Adrenal gland (tissue), 12 donors: ENCODE results near the gene CORO7. TPM values are rescaled to one million over a fixed set of nuclear protein-coding genes. Genes with fewer than 3 reads are reported as not detected.

Source experiments
- DNase-seq, 7 donors: peaks; one replicate each; pipeline ENCODE4 v3.0.0-alpha.2; 2019 to 2020
- H3K27ac ChIP-seq, 5 donors: fragments of 200-600 bp; sonication (generic) in 4 of 5; 1 replicate in 3 of 5; 2 replicates in 2 of 5; pipeline versions ENCODE4 v1.5.1 to v1.8.0; 2016 to 2020; ENCODE audit warnings: mild to moderate bottlenecking in 1 of 5
- H3K27me3 ChIP-seq: fragments of 200-600 bp; 2 replicates; pipeline ENCODE4 v1.8.0; 2021
- H3K36me3 ChIP-seq, 2 donors: fragments of 200-600 bp; replicated peaks in 1 of 2; 1 replicate in 1 of 2; 2 replicates in 1 of 2; pipeline versions ENCODE4 v1.5.1 to v1.8.0; 2018 to 2022
- H3K4me1 ChIP-seq, 2 donors: fragments of 200-600 bp; replicated peaks in 1 of 2; 1 replicate in 1 of 2; 2 replicates in 1 of 2; pipeline versions ENCODE4 v1.5.1 to v1.8.0; 2018 to 2021
- H3K4me3 ChIP-seq, 4 donors: fragments of 200-600 bp; sonication (generic) in 3 of 4; one replicate each; pipeline ENCODE4 v1.5.1; 2016 to 2018
- H3K9me3 ChIP-seq, 3 donors: fragments of 200-600 bp; sonication (generic) in 1 of 3; replicated peaks in 1 of 3; 1 replicate in 2 of 3; 2 replicates in 1 of 3; pipeline versions ENCODE4 v1.5.1 to v1.8.0; 2016 to 2021
- CTCF ChIP-seq, 6 experiments: fragments of 450-650 bp in 4 of 6; fragments of 200-600 bp in 2 of 6; sonication (generic) in 1 of 6; IDR thresholded peaks; 1 replicate in 5 of 6; 2 replicates in 1 of 6; pipeline versions ENCODE4 v1.5.1 to v1.8.0; 2016 to 2021; ENCODE audit warnings: antibody characterized with exemption in 6 of 6, mild to moderate bottlenecking in 2 of 6, moderate library complexity in 1 of 6
- POLR2A ChIP-seq, 2 donors: fragments of 450-650 bp; IDR thresholded peaks; one replicate each; pipeline ENCODE4 v1.6.1; 2017; ENCODE audit warnings: antibody characterized with exemption in 2 of 2, mild to moderate bottlenecking in 2 of 2, moderate library complexity in 1 of 2
- WGBS, 4 donors: extraction: QIAGEN DNeasy Blood & Tissue Kit in 2 of 4; methylation state at CpG; one replicate each; pipeline versions ENCODE4 v1.1.5 to v1.1.7; 2013 to 2017; 5-methylcytosine and 5-hydroxymethylcytosine counted together
- intact Hi-C, 2 donors: fragments of 100-400 bp; cut with DNase I; formaldehyde crosslinking; loops; one replicate each; pipeline versions ENCODE4 v1.14.1 to v1.15.0; 2022 to 2023
- polyA plus RNA-seq, 3 donors: library from polyadenylated mRNA; stranded (reverse); fragments of 200-250 nt in 2 of 3; fragments of 350-450 nt in 1 of 3; fragmentation: Illumina TruSeq in 1 of 3; extraction: RNeasy Lipid Tissue Mini Kit (QIAGEN cat#74804) in 1 of 3; gene quantifications; one replicate each; pipeline ENCODE4 v1.2.3, GENCODE V29; 2013 to 2014
- total RNA-seq, 9 donors: library from RNA; depleted of rRNA in 4 of 9; stranded (reverse); fragments of >200 nt in 4 of 9; fragments of 120-200 nt in 1 of 9; fragmentation: NEBNext Ultra II Directional in 1 of 9; extraction: Animal tissue kit (Norgen Biotek cat#: 25700) in 1 of 9; gene quantifications; one replicate each; pipeline versions ENCODE4 v1.1.0 to v1.2.4, GENCODE V29; 2013 to 2023
- donor health status: healthy with polysubstance abuse.
- donor health status: Bipolar disorder and iron deficiency.
- donor health status: DM: yes; HTN: yes; CAD: no.
- donor health status: DM: no; HTN: no; CAD: no.
- donor health status: DM: no; HTN: no; CAD: no.
- donor health status: DM: yes; HTN: yes; CAD: no.

The CORO7 gene
- total and polyA plus RNA-seq, 12 donors, result 4.3 to 61.0 (median 34.7) TPM

GRCh38 chr16:4328782-4329775, 87.3 kb downstream of the CORO7 start:
- peaks cover 36 to 52% of the 10 kb centered on the region in 2 donors for H3K4me1 ChIP-seq
- H3K4me3 ChIP-seq, result peak overlapping the region in 1 of 4 donors; percentile 63
- no peaks in the 10 kb centered on the region for H3K9me3 ChIP-seq
- H3K27ac ChIP-seq, result peak overlapping the region in 4 of 5 donors; percentile 43 to 93 (median 84)
- peaks cover 0 to 10% of the 10 kb centered on the region in 2 donors for H3K36me3 ChIP-seq
- intact Hi-C loops, result loop anchor here in 1 of 2 donors (5.0 kb wide), 1 partner anchor 52 kb away; no protein-coding TSS in a partner anchor
- 32 to 43% (median 36%) methylated on average over 6 to 17 of the region's 17 CpGs for WGBS, 4 donors
- peak in 6 of 7 donors; percentile 57 to 78 (median 70) for DNase-seq
- no peaks in the 10 kb centered on the region for H3K27me3 ChIP-seq
- TF ChIP-seq POLR2A (IDR thresholded peaks at IDR 0.05), result no peak
- TF ChIP-seq CTCF (IDR thresholded peaks at IDR 0.05), result no peak

- Histone ChIP-seq H3K27me3 (no peaks in the 10 kb centered on the region), H3K9me3 (no peaks in the 10 kb centered on the region), H3K4me3 (peak overlapping the region in 2 of 4 donors; percentile 27 to 63), H3K4me1 (peaks cover 45 to 61% of the 10 kb centered on the region in 2 donors), H3K27ac (peak overlapping the region in 4 of 5 donors; percentile 43 to 93 (median 84)), H3K36me3 (peaks cover 0 to 10% of the 10 kb centered on the region in 2 donors)
- intact Hi-C loops, result loop anchor here in 1 of 2 donors (5.0 kb wide), 1 partner anchor 51 kb away; no protein-coding TSS in a partner anchor
- 2 to 3% (median 2%) methylated on average over 12 to 30 of the region's 30 CpGs; no CpG with 5 or more reads in 1 of the 4 donors for WGBS, 4 donors
- TF ChIP-seq POLR2A (IDR thresholded peaks at IDR 0.05) (peak in 1 of 2 donors; percentile 52), CTCF (IDR thresholded peaks at IDR 0.05) (peak; percentile 46 to 76 (median 64))
- peak; percentile 86 to 94 (median 93) for DNase-seq
Observed at GRCh38 chr16:4328046-4328781, 88.2 kb downstream of the CORO7 start.

GRCh38 chr16:4327386-4328045, 88.9 kb downstream of the CORO7 start:
- Histone ChIP-seq H3K4me1 (peaks cover 52 to 68% of the 10 kb centered on the region in 2 donors), H3K36me3 (peaks cover 0 to 4% of the 10 kb centered on the region in 2 donors)
- intact Hi-C loops, result loop anchor here in 1 of 2 donors (5.0 kb wide), 1 partner anchor 50 kb away; no protein-coding TSS in a partner anchor

More at GRCh38 chr16:4327386-4328045, 88.9 kb downstream of the CORO7 start:
- DNase-seq, result no peak
- no peaks in the 10 kb centered on the region for H3K27me3 ChIP-seq
- WGBS, 4 donors, result 3 to 20% (median 12%) methylated on average over 3 to 55 of the region's 57 CpGs
- TF ChIP-seq POLR2A (IDR thresholded peaks at IDR 0.05) (no peak), CTCF (IDR thresholded peaks at IDR 0.05) (no peak)
- H3K4me3 ChIP-seq, result peak overlapping the region in 2 of 4 donors; percentile 27 to 63
- H3K9me3 ChIP-seq, result no peaks in the 10 kb centered on the region
- H3K27ac ChIP-seq, result peak overlapping the region in 4 of 5 donors; percentile 43 to 93 (median 84)
